Mucosa of gallbladder (tissue), 1 donor: ENCODE measurements around the gene EEPD1. TPM values are rescaled to one million over a fixed set of nuclear protein-coding genes. Genes with fewer than 3 reads are reported as not detected.
"Not testable (repeated sequence)": the region's sequence is repeated elsewhere in the genome, so short reads cannot be mapped to it uniquely, and the experiment has no call there.

Experiments
- DNase-seq: peaks from one replicate; pipeline ENCODE4 v3.0.0-alpha.2; 2020; ENCODE audit warnings: low spot score
- total RNA-seq: library from RNA; stranded (reverse); gene quantifications from one replicate; pipeline ENCODE4 v1.2.1, GENCODE V29; 2021
- donor health status: DM: no; HTN: no; CAD: no.

Gene EEPD1
- 40.1 TPM for total RNA-seq

DNA sequence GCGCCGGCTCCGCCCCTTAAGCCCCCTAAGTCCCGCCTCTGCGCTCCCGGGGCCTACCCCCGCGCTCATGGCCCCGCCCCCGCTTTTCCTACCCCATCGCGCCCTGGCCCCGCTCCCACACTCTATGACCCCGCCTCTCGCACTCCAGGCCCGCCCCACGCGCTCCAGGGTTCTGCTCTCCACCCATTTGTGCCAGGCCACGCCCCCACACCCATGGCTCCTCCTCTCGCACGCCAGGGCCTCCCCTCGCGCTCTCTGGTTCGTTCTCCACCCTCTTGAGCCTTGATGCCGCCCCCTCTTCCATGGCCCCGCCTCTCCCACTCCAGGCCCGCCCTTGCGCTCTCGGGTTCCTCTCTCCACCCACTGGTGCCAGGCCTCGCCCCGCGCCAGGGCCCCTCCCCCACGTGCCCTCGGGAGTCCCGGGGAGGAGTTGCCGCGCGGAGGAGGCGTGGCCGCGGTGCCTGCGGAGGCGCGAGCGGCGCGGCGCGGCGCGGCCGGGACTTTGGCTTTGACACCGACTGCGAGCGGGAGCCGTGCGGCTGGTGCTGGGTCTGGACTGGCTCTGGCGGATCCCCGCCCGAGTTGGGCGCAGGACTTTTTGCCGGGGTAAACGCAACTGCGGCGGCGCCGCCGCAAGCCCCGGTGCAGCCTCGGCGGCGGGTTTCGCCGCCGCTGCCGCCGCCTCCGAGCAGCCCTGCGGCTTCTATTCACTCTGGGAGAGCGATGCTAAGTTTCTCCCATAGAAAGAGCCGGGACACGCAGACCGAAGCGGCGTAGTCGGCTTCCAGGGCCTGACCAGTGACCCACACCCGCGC is at the start of gene EEPD1:
EEPD1 (plus strand) TSS at position 499 of the 815 bp plus-strand sequence. CDS start 1,071 bp downstream, outside the sequence.
- peak; percentile 100 for DNase-seq

- DNase-seq = no peak
These were observed 49.1 kb upstream of the EEPD1 start for GRCh38 chr7:36103837-36104561.

GRCh38 chr7:36106972-36107908 is 45.8 kb upstream of the EEPD1 start:
- DNase-seq = not testable (repeated sequence)

DNA sequence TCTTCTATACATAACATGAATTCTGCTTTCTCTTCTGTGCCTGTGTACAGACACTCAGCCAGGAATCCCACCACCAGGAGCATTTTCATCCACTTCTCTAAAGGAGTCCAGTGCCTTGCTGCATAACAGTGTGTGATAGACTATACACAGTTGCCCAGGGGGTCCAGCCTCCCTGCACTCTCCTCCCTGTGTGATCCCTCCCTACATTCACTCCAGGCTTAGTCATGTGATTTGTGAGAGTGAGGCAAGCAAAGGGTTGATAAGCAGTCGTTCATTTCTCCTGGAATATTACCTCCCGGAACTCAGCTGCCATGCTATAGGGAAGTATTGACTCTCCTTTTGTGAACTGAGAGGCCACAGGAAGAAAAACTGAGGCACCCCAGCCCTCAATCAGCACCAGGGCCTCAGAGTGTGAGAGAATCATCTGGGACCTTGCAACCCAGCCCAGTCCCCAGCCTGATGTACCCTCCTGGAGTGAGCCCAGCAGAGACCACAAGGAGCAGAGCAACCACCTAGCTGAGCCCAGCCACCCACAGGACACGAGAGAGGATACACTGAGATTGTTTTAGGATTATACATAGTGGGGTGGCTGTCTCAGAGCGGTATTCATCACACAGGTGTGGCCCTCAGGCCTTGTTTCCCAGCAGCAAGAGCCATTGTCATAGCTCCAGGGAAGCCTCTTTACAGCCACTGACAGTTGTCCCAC is 45.0 kb upstream of the EEPD1 start:
- DNase-seq = no peak

- DNase-seq = no peak
These were observed 43.9 kb upstream of the EEPD1 start for GRCh38 chr7:36109013-36109627.

DNA sequence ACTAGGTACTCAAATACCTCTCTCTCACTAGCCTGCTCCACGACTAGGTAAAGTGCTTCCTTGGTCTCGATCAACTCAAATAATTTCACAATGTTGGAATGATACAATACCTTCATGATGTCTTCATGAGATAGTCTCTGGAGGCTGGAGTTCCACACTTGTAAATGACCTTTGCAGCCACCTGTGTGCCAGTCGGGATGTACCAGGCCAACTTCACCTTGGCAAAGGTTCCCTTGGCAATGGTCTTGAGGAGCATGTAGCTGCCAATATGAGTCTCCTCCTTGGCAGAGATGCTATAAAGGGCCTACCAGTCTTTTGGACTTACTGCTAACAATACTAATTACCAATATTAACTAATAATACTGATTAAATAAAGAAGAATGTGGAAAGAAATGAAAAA is 42.5 kb upstream of the EEPD1 start:
- DNase-seq = no peak

- no peak for DNase-seq
These were observed 40.1 kb upstream of the EEPD1 start for GRCh38 chr7:36112969-36113368.

DNA sequence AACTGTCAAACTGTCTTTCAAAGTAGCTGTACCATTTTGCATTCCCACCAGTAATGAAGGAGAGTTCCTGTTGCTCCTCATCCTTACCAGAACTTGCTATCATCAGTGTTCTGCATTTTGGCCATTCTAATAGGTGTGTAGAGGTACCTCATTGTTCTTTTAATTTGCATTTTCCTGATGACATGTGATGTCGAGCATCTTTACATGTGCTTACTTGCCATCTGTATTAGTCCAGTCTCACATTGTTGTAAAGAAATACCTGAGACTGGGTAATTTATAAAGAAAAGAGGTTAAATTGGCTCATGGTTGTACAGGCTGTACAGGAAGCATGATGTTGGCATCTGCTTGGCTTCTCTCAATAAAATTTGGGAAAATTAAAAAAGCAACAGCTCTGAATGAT is 38.7 kb upstream of the EEPD1 start:
- no peak for DNase-seq

- peak; percentile 90 for DNase-seq
These were observed 37.4 kb upstream of the EEPD1 start for GRCh38 chr7:36115448-36116321.

- DNase-seq = peak; percentile 62
These were observed 36.5 kb upstream of the EEPD1 start for GRCh38 chr7:36116347-36117202.

DNA sequence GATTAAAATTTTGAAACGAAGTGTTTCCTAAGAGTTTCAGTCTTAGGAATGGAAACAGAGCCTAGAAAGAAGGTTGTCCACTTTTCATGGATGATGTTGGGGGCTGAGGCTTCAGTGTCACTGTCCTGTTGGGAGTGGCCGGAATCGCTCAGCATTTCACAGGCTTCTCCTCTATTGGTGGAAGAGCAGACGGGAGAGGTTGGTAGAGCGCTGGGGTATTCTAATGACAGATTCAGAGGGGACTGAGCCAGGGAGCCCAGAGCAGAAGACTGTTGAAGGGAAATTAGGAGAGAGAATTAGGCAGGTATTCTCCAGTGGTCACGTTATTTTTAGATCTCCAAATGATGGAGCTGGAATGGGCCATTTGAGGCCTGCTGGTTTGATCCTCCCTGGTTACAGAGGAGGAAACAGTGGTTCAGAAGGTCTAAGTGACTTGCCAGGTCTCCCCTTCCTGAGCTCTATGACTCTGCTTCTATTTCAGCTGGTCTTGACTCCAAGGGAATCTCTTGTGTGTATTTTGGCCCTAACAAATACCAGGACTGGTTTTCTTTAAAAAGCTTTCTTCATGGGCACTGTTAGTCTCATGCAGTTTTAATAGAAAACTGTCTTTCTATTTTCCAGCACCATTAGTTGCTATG is 35.7 kb upstream of the EEPD1 start:
- DNase-seq = no peak

- DNase-seq = no peak
These were observed 34.7 kb upstream of the EEPD1 start for GRCh38 chr7:36118344-36118743.

DNA sequence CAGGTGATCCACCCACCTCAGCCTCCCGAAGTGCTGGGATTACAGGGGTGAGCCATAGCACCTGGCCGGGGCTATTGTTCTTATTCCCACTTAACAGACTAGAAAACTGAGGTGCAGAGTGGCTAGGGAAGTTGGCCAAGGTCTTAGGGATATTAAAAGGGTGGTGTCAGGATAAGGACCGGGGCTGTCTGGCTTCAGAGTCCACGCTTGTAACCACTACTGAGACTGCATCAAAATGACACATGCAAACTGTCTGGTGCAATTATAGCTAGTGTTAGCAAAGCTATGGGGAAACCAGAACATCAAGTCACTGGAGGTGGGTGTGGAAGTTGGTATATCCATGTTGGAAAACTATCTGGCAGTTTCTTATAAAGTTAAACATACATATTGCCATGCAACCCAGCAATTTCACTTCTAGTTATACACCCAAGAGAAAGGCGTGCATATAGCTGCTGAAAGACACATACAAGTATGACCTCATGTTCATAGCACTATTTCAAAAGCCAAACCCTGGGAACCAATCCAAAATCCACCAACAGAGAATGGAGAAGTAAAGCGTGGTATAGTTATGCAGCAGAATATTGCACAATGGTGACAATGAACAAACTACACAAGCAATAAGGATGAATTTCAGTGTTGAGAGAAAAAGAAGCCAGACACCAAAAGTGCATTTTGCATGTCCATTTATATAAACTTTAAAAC is 33.9 kb upstream of the EEPD1 start:
- peak; percentile 73 for DNase-seq

DNA sequence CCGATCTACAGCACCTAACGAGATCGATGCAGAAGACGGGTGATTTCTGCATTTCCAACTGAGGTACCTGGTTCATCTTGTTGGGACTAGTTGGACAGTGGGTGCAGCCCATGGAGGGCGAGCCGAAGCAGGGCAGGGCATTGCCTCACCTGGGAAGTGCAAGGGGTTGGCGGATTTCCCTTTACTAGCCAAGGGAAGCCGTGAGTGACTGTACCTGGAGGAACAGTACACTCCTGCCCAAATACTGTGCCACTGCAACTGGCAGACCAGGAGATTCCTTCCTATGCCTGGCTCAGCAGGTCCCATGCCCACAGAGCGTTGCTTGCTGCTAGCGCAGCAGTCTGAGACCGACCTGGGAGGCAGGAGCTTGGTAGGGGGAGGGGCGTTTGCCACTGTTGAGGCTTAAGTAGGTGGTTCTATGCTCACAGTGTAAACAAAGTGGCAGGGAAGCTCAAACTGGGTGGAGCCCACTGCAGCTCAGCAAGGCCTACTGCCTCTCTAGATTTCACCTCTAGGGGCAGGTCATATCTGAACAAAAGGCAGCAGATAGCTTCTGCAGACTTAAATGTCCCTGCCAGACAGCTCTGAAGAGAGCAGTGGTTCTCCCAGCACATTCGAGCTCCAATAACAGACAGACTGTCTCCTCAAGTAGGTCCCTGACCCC is 32.9 kb upstream of the EEPD1 start:
- not testable (repeated sequence) for DNase-seq

DNA sequence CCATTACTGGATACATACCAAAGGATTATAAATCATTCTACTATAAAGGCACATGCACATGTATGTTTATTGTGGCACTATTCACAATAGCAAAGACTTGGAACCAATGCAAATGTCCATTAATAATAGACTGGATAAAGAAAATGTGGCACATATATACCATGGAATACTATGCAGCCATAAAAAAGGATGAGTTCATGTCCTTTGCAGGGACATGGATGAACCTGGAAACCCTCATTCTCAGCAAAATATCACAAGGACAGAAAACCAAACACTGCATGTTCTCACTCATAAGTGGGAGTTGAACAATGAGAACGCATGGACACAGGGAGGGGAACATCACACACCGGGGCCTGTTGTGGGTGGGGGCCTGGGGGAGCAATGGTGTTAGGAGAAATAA is 27.4 kb upstream of the EEPD1 start:
- not testable (repeated sequence) for DNase-seq

- no peak for DNase-seq
These were observed 25.8 kb upstream of the EEPD1 start for GRCh38 chr7:36127075-36127740.
